ENCODE data around the gene GINS3. TPM values are rescaled to one million over a fixed set of nuclear protein-coding genes. Genes with fewer than 3 reads are reported as not detected.
"Not testable (repeated sequence)": the region's sequence is repeated elsewhere in the genome, so short reads cannot be mapped to it uniquely, and the experiment has no call there.

The GINS3 gene
- total RNA-seq, 2 experiments from 2014 or later: 49.1 to 50.5 TPM

- TF ChIP-seq, protein P1, sequence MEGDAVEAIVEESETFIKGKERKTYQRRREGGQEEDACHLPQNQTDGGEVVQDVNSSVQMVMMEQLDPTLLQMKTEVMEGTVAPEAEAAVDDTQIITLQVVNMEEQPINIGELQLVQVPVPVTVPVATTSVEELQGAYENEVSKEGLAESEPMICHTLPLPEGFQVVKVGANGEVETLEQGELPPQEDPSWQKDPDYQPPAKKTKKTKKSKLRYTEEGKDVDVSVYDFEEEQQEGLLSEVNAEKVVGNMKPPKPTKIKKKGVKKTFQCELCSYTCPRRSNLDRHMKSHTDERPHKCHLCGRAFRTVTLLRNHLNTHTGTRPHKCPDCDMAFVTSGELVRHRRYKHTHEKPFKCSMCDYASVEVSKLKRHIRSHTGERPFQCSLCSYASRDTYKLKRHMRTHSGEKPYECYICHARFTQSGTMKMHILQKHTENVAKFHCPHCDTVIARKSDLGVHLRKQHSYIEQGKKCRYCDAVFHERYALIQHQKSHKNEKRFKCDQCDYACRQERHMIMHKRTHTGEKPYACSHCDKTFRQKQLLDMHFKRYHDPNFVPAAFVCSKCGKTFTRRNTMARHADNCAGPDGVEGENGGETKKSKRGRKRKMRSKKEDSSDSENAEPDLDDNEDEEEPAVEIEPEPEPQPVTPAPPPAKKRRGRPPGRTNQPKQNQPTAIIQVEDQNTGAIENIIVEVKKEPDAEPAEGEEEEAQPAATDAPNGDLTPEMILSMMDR (conservative IDR thresholded peaks at IDR 0.05; ENCODE audit: low read length): no peak
- TF ChIP-seq EZH2phosphoT487 (IDR thresholded peaks at IDR 0.05; ENCODE audit: borderline replicate concordance, low read depth, low read length): no peak
- Histone ChIP-seq H3K79me2 (ENCODE audit: insufficient read depth, low read depth, low read length) (no peaks in the 10 kb centered on the region), H3K9me3 (ENCODE audit: low read length) (peaks cover 3% of the 10 kb centered on the region; the same call in 1 of the 2 replicates), H3K27ac (ENCODE audit: low read depth, low read length, poor library complexity, severe bottlenecking) (no peak overlapping the region), H2AFZ (ENCODE audit: low read length) (no peak overlapping the region), H3K4me1 (ENCODE audit: insufficient read depth, low read length, poor library complexity, severe bottlenecking) (peaks cover 10% of the 10 kb centered on the region), H3K9me2 (ENCODE audit: insufficient read depth, low read length) (no peaks in the 10 kb centered on the region), H3K4me3 (ENCODE audit: low read depth, low read length, poor library complexity, severe bottlenecking) (no peak overlapping the region), H3K36me3 (ENCODE audit: insufficient read depth, low read length) (no peaks in the 10 kb centered on the region; the same call in 1 of the 2 replicates), H3K4me2 (ENCODE audit: low read length) (no peak overlapping the region), H4K20me1 (ENCODE audit: insufficient read depth, low read length) (no peaks in the 10 kb centered on the region)
- BruUV-seq (replicated peaks): no TSS peak
- intact Hi-C loops (cut with micrococcal nuclease; ENCODE audit: unreplicated experiment): no loop called here
- POLR2A ChIA-PET: interaction anchor here (0.7 to 1.5 kb wide), 2 partner anchors 10 to 19 kb away, joined by 3 to 7 read pairs; no protein-coding TSS in a partner anchor
- DNase-seq (ENCODE audit: low spot score): no peak
- CTCF ChIA-PET (ENCODE audit: unreplicated experiment): no interaction called here
These were observed 7.0 kb upstream of the GINS3 start for GRCh38 chr16:58385218-58385773.

DNA sequence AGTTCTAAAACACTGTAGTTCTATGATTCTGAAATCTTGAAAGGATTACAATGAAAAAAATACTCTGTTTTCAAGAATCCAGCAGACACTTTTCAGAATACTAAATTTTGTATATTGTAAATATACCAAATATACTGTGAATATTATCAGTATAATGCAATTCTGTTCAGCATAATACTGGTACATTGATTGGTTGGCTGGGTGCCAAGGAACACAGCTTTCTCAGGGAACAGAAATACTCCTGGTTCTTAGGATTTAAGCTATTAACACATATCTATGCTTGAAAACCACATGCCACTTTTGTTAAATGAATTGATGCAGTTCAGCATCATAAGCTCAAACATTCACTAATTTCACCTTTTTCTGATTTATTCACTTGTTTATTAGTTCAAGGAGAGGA is 2.5 kb upstream of the GINS3 start:
- CTCF ChIA-PET (ENCODE audit: unreplicated experiment): no interaction called here
- Histone ChIP-seq H3K79me2 (ENCODE audit: insufficient read depth, low read depth, low read length) (peaks cover 20% of the 10 kb centered on the region), H3K4me3 (ENCODE audit: low read depth, low read length, poor library complexity, severe bottlenecking) (no peak overlapping the region), H3K9me3 (ENCODE audit: low read length) (peaks cover 9% of the 10 kb centered on the region; the same call in 1 of the 2 replicates), H3K36me3 (ENCODE audit: insufficient read depth, low read length) (peaks cover 11% of the 10 kb centered on the region), H4K20me1 (ENCODE audit: insufficient read depth, low read length) (no peaks in the 10 kb centered on the region), H3K4me1 (ENCODE audit: insufficient read depth, low read length, poor library complexity, severe bottlenecking) (peaks cover 21% of the 10 kb centered on the region), H3K27ac (ENCODE audit: low read depth, low read length, poor library complexity, severe bottlenecking) (no peak overlapping the region), H2AFZ (ENCODE audit: low read length) (no peak overlapping the region), H3K4me2 (ENCODE audit: low read length) (no peak overlapping the region), H3K9me2 (ENCODE audit: insufficient read depth, low read length) (no peaks in the 10 kb centered on the region)
- BruUV-seq (replicated peaks): no TSS peak
- DNase-seq (ENCODE audit: low spot score): no peak
- intact Hi-C loops (cut with micrococcal nuclease; ENCODE audit: unreplicated experiment): no loop called here
- POLR2A ChIA-PET: interaction anchor here (1.1 to 4.9 kb wide), 3 partner anchors 29 to 54 kb away, joined by 3 to 66 read pairs (median 4); no protein-coding TSS in a partner anchor
- TF ChIP-seq EZH2phosphoT487 (IDR thresholded peaks at IDR 0.05; ENCODE audit: borderline replicate concordance, low read depth, low read length): no peak
- TF ChIP-seq, protein P1 (conservative IDR thresholded peaks at IDR 0.05; ENCODE audit: low read length): no peak

DNA sequence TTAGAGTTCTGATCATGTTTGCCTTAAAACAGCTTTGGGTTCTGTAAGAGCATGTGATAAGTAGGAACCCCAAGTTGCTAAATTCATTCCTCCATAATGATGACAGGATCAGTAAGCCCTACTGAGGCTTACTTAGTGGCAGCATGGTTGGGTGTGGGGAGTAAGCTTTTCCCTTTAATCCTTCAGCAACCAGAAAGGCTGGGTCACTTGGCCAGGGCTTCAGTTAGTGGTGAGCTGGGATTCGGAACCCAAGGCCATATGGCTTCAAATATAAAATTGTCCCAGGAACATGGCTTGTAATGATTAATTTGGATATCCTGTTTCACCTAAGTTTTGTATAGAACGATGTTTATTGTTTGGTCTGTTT is 850 bp downstream of the GINS3 start:
- no TSS peak for BruUV-seq (replicated peaks)
- no peaks in the 10 kb centered on the region for H4K20me1 ChIP-seq (ENCODE audit: insufficient read depth, low read length)
- peak overlapping the region; percentile 86 for H3K4me3 ChIP-seq (ENCODE audit: low read depth, low read length, poor library complexity, severe bottlenecking)
- peaks cover 17% of the 10 kb centered on the region for H3K4me1 ChIP-seq (ENCODE audit: insufficient read depth, low read length, poor library complexity, severe bottlenecking)
- no peak for TF ChIP-seq EZH2phosphoT487 (IDR thresholded peaks at IDR 0.05; ENCODE audit: borderline replicate concordance, low read depth, low read length)
- TF ChIP-seq, protein P1 (conservative IDR thresholded peaks at IDR 0.05; ENCODE audit: low read length): no peak
- CTCF ChIA-PET (ENCODE audit: unreplicated experiment): interaction anchor here (1.2 to 1.3 kb wide), 2 partner anchors 13 to 27 kb away, joined by 3 to 4 read pairs; no protein-coding TSS in a partner anchor
- no peaks in the 10 kb centered on the region for H3K9me2 ChIP-seq (ENCODE audit: insufficient read depth, low read length)
- peak overlapping the region; percentile 79 for H3K27ac ChIP-seq (ENCODE audit: low read depth, low read length, poor library complexity, severe bottlenecking)
- POLR2A ChIA-PET: interaction anchor here (0.7 to 4.9 kb wide), 8 partner anchors 15 to 72 kb away, joined by 3 to 66 read pairs (median 6); no protein-coding TSS in a partner anchor
- H3K9me3 ChIP-seq (ENCODE audit: low read length): peaks cover 11% of the 10 kb centered on the region; the same call in 1 of the 2 replicates
- peak; percentile 27 for DNase-seq (ENCODE audit: low spot score)
- H3K4me2 ChIP-seq (ENCODE audit: low read length): peak overlapping the region; percentile 70
- peaks cover 32% of the 10 kb centered on the region for H3K79me2 ChIP-seq (ENCODE audit: insufficient read depth, low read depth, low read length)
- intact Hi-C loops (cut with micrococcal nuclease; ENCODE audit: unreplicated experiment): no loop called here
- peak overlapping the region; percentile 69; the same call in 1 of the 2 replicates for H2AFZ ChIP-seq (ENCODE audit: low read length)
- peaks cover 25% of the 10 kb centered on the region for H3K36me3 ChIP-seq (ENCODE audit: insufficient read depth, low read length)

- H3K27ac ChIP-seq (ENCODE audit: low read depth, low read length, poor library complexity, severe bottlenecking); H3K9me2 ChIP-seq (ENCODE audit: insufficient read depth, low read length); intact Hi-C loops (cut with micrococcal nuclease; ENCODE audit: unreplicated experiment); H4K20me1 ChIP-seq (ENCODE audit: insufficient read depth, low read length); DNase-seq (ENCODE audit: low spot score); H2AFZ ChIP-seq (ENCODE audit: low read length); BruUV-seq (replicated peaks); CTCF ChIA-PET (ENCODE audit: unreplicated experiment); H3K4me3 ChIP-seq (ENCODE audit: low read depth, low read length, poor library complexity, severe bottlenecking); H3K4me2 ChIP-seq (ENCODE audit: low read length); POLR2A ChIA-PET: not testable (repeated sequence)
- peaks cover 59% of the 10 kb centered on the region for H3K79me2 ChIP-seq (ENCODE audit: insufficient read depth, low read depth, low read length)
- H3K4me1 ChIP-seq (ENCODE audit: insufficient read depth, low read length, poor library complexity, severe bottlenecking): peaks cover 12% of the 10 kb centered on the region
- H3K36me3 ChIP-seq (ENCODE audit: insufficient read depth, low read length): peaks cover 62% of the 10 kb centered on the region
- peaks cover 34% of the 10 kb centered on the region for H3K9me3 ChIP-seq (ENCODE audit: low read length)
These were observed 4.6 kb downstream of the GINS3 start for GRCh38 chr16:58396897-58397296.
